GM18868 (cell line): Measurements from ENCODE around the gene LRRC28.
A peak's percentile ranks its signal among the peaks of the same experiment; 100 is the strongest.
"Not testable (repeated sequence)": the region's sequence is repeated elsewhere in the genome, so short reads cannot be mapped to it uniquely, and the experiment has no call there.

Experiments used
- ATAC-seq: cut with Tn5 transposase; IDR thresholded peaks from one replicate; pipeline ENCODE4 v1.9.1; 2021; ENCODE audit warnings: mild to moderate bottlenecking, moderate library complexity; ENCODE audit not compliant: unreplicated experiment

LRRC28 gene

GRCh38 chr15:99250857-99251841 is at the start of gene LRRC28:
Gene LRRC28, plus strand, starts transcription at chr15:99251481. Its CDS starts 4,477 bp downstream, at chr15:99255958.
- ATAC-seq, result peak; percentile 93

GRCh38 chr15:99202176-99202552 is 49.1 kb upstream of the LRRC28 start:
- ATAC-seq, result no peak

- no peak for ATAC-seq
These were observed 43.6 kb upstream of the LRRC28 start for GRCh38 chr15:99207672-99208071.

- no peak for ATAC-seq
These were observed 42.0 kb upstream of the LRRC28 start for GRCh38 chr15:99209326-99209725.

- no peak for ATAC-seq
These were observed 40.9 kb upstream of the LRRC28 start for GRCh38 chr15:99210334-99210733.

GRCh38 chr15:99211926-99212325 is 39.4 kb upstream of the LRRC28 start:
- no peak for ATAC-seq

- no peak for ATAC-seq
These were observed 38.9 kb upstream of the LRRC28 start for GRCh38 chr15:99212406-99212805.

- ATAC-seq, result peak; percentile 84
These were observed 38.0 kb upstream of the LRRC28 start for GRCh38 chr15:99213187-99213811.

GRCh38 chr15:99224372-99225214 is 26.7 kb upstream of the LRRC28 start:
- no peak for ATAC-seq

- ATAC-seq, result no peak
These were observed 24.5 kb upstream of the LRRC28 start for GRCh38 chr15:99226802-99227201.

- no peak for ATAC-seq
These were observed 23.0 kb upstream of the LRRC28 start for GRCh38 chr15:99228120-99228770.

GRCh38 chr15:99230867-99231266 is 20.4 kb upstream of the LRRC28 start:
- no peak for ATAC-seq

GRCh38 chr15:99232740-99233139 is 18.5 kb upstream of the LRRC28 start:
- no peak for ATAC-seq

- ATAC-seq, result not testable (repeated sequence)
These were observed 17.1 kb upstream of the LRRC28 start for GRCh38 chr15:99234160-99234559.

GRCh38 chr15:99238849-99239248 is 12.4 kb upstream of the LRRC28 start:
- ATAC-seq, result no peak

GRCh38 chr15:99239545-99240198 is 11.6 kb upstream of the LRRC28 start:
- peak; percentile 99 for ATAC-seq

- ATAC-seq, result no peak
These were observed 9.5 kb upstream of the LRRC28 start for GRCh38 chr15:99241752-99242151.

- no peak for ATAC-seq
These were observed 7.0 kb upstream of the LRRC28 start for GRCh38 chr15:99244306-99244705.

GRCh38 chr15:99247062-99247461 is 4.2 kb upstream of the LRRC28 start:
- ATAC-seq, result no peak
